C4-2B (cell line): Measurements from ENCODE around the gene DENND1A.

ENCODE experiments used
- CTCF ChIP-seq: fragments of 450-650 bp; conservative IDR thresholded peaks from 2 replicates; pipeline ENCODE4 v1.5.1; 2017; ENCODE audit warnings: mild to moderate bottlenecking
- ZFX ChIP-seq: fragments of 450-650 bp; IDR thresholded peaks from 2 replicates; pipeline ENCODE4 v1.6.1; 2017

GRCh38 chr9:123378025-123378424 is 551.9 kb downstream of the DENND1A start:
- TF ChIP-seq CTCF: no peak
- no peak for TF ChIP-seq ZFX
